Measurements from ENCODE around the gene ZDHHC8.

Gene ZDHHC8

GRCh38 chr22:20130319-20130718 lies 1.3 kb upstream of the ZDHHC8 start:
- peak; percentile 46 for DNase-seq (ENCODE audit: low spot score)

GRCh38 chr22:20130731-20131596 lies 640 bp upstream of the ZDHHC8 start:
- peak; percentile 43 for DNase-seq (ENCODE audit: low spot score)

GRCh38 chr22:20131859-20132685 lies 468 bp downstream of the ZDHHC8 start:
- no peak for DNase-seq (ENCODE audit: low spot score)

- no peak for DNase-seq (ENCODE audit: low spot score)
Observed at GRCh38 chr22:20132686-20133246, 1.2 kb downstream of the ZDHHC8 start.

GRCh38 chr22:20133930-20134549 lies 2.4 kb downstream of the ZDHHC8 start:
- no peak for DNase-seq (ENCODE audit: low spot score)

- no peak for DNase-seq (ENCODE audit: low spot score)
Observed at GRCh38 chr22:20135265-20135664, 3.7 kb downstream of the ZDHHC8 start.

- no peak for DNase-seq (ENCODE audit: low spot score)
Observed at GRCh38 chr22:20135806-20136602, 4.4 kb downstream of the ZDHHC8 start.

- DNase-seq (ENCODE audit: low spot score), result no peak
Observed at GRCh38 chr22:20136603-20136873, 4.9 kb downstream of the ZDHHC8 start.

- DNase-seq (ENCODE audit: low spot score), result no peak
Observed at GRCh38 chr22:20137113-20137512, 5.5 kb downstream of the ZDHHC8 start.

GRCh38 chr22:20137671-20138416 lies 6.2 kb downstream of the ZDHHC8 start:
- DNase-seq (ENCODE audit: low spot score), result no peak

GRCh38 chr22:20138417-20138738 lies 6.8 kb downstream of the ZDHHC8 start:
- no peak for DNase-seq (ENCODE audit: low spot score)

GRCh38 chr22:20138868-20139267 lies 7.3 kb downstream of the ZDHHC8 start:
- DNase-seq (ENCODE audit: low spot score), result no peak

- no peak for DNase-seq (ENCODE audit: low spot score)
Observed at GRCh38 chr22:20139391-20140106, 7.9 kb downstream of the ZDHHC8 start.

GRCh38 chr22:20140107-20140445 lies 8.5 kb downstream of the ZDHHC8 start:
- no peak for DNase-seq (ENCODE audit: low spot score)

GRCh38 chr22:20140521-20140964 lies 8.9 kb downstream of the ZDHHC8 start:
- no peak for DNase-seq (ENCODE audit: low spot score)

- DNase-seq (ENCODE audit: low spot score), result no peak
Observed at GRCh38 chr22:20141186-20142077, 9.8 kb downstream of the ZDHHC8 start.

- no peak for DNase-seq (ENCODE audit: low spot score)
Observed at GRCh38 chr22:20142711-20143621, 11.4 kb downstream of the ZDHHC8 start.

GRCh38 chr22:20143883-20144665 lies 12.5 kb downstream of the ZDHHC8 start:
- no peak for DNase-seq (ENCODE audit: low spot score)
